Keratinocyte (primary cell): Measurements from ENCODE around the gene LRPPRC. TPM values are rescaled to one million over a fixed set of nuclear protein-coding genes. Genes with fewer than 3 reads are reported as not detected.

Experiments
- DNase-seq: peaks from one replicate; pipeline ENCODE4 v3.0.0-alpha.2; 2011; ENCODE audit warnings: low read depth, missing footprints, low spot score
- FAIRE-seq: peaks from 2 replicates; lab custom pipeline; 2011; peaks lifted over from hg19 to GRCh38; lab: Jason Lieb, UNC
- H2AFZ ChIP-seq: 2 replicates; pipeline ENCODE4 v1.6.0; 2012; ENCODE audit warnings: low read length, control low read depth, inconsistent platforms; ENCODE audit not compliant: control insufficient read depth
- H3K27ac ChIP-seq: 2 replicates; pipeline ENCODE4 v1.5.1; 2011; ENCODE audit warnings: low read length; ENCODE audit not compliant: control insufficient read depth, insufficient read depth
- H3K27me3 ChIP-seq: 3 replicates; pipeline ENCODE4 v1.6.0; 2011; ENCODE audit warnings: low read length; ENCODE audit not compliant: control insufficient read depth, insufficient read depth; ENCODE audit errors: extremely low read depth
- H3K36me3 ChIP-seq, 2 experiments: 2 replicates in 1 of 2; 3 replicates in 1 of 2; pipeline ENCODE4 v1.5.1; 2011; ENCODE audit warnings: low read length in 2 of 2, mild to moderate bottlenecking in 1 of 2; ENCODE audit not compliant: control insufficient read depth in 2 of 2, insufficient read depth in 2 of 2; ENCODE audit errors: extremely low read depth in 1 of 2
- H3K4me1 ChIP-seq: 3 replicates; pipeline ENCODE4 v1.5.1; 2011; ENCODE audit warnings: low read length; ENCODE audit not compliant: control insufficient read depth, insufficient read depth; ENCODE audit errors: extremely low read depth
- H3K4me2 ChIP-seq: 3 replicates; pipeline ENCODE4 v1.6.0; 2011; ENCODE audit warnings: low read depth, low read length; ENCODE audit not compliant: control insufficient read depth, insufficient read depth; ENCODE audit errors: extremely low read depth
- H3K4me3 ChIP-seq, 3 experiments: fragments of 200-600 bp in 1 of 3; sonication (generic) in 1 of 3; 2 replicates in 2 of 3; 3 replicates in 1 of 3; pipeline ENCODE4 v1.5.1; 2011 to 2016; ENCODE audit warnings: low read length in 3 of 3, mild to moderate bottlenecking in 3 of 3, control low read depth in 2 of 3, inconsistent platforms in 1 of 3, low read depth in 1 of 3, mixed read lengths in 1 of 3, mixed run types in 1 of 3, moderate library complexity in 1 of 3; ENCODE audit not compliant: control insufficient read depth in 2 of 3, insufficient read depth in 2 of 3; ENCODE audit errors: extremely low read depth in 1 of 3
- H3K79me2 ChIP-seq: 2 replicates; pipeline ENCODE4 v1.6.0; 2012; ENCODE audit warnings: low read length; ENCODE audit not compliant: control insufficient read depth, insufficient read depth
- H3K9ac ChIP-seq: 3 replicates; pipeline ENCODE4 v1.6.0; 2011; ENCODE audit warnings: low read length; ENCODE audit not compliant: control insufficient read depth, insufficient read depth; ENCODE audit errors: extremely low read depth
- H3K9me1 ChIP-seq: 3 replicates; pipeline ENCODE4 v1.6.0; 2011; ENCODE audit warnings: low read length; ENCODE audit not compliant: control insufficient read depth, insufficient read depth; ENCODE audit errors: extremely low read depth
- H3K9me3 ChIP-seq: 2 replicates; pipeline ENCODE4 v1.5.1; 2012; ENCODE audit warnings: low read depth, low read length; ENCODE audit not compliant: control insufficient read depth
- H4K20me1 ChIP-seq: 3 replicates; pipeline ENCODE4 v1.6.0; 2011; ENCODE audit warnings: low read length; ENCODE audit not compliant: control insufficient read depth, insufficient read depth; ENCODE audit errors: extremely low read depth
- CTCF ChIP-seq, 3 experiments: IDR thresholded peaks in 1 of 3; conservative IDR thresholded peaks in 1 of 3; optimal IDR thresholded peaks in 1 of 3; 2 replicates in 2 of 3; 3 replicates in 1 of 3; pipeline versions ENCODE3 to v1.5.1; 2011; ENCODE audit warnings: low read length in 3 of 3, mild to moderate bottlenecking in 3 of 3, moderate library complexity in 2 of 3, control low read depth in 1 of 3, inconsistent platforms in 1 of 3; ENCODE audit not compliant: insufficient read depth in 2 of 3; ENCODE audit errors: extremely low read depth in 1 of 3
- EZH2 ChIP-seq: IDR thresholded peaks from one replicate; pipeline ENCODE4 v1.6.1; 2012; ENCODE audit warnings: inconsistent platforms, mild to moderate bottlenecking, low read length, moderate library complexity
- dilution Hi-C: fragments of 300-500 bp; cut with MboI; formaldehyde crosslinking; loops from one replicate; pipeline ENCODE4 v1.7.0; 2020; ENCODE audit warnings: low sequenced_read_pairs; ENCODE audit not compliant: extremely low pct_ligation_motif_present
- polyA plus RNA-seq, 5 experiments: library from polyadenylated mRNA; depleted of rRNA in 3 of 5; stranded (reverse) in 3 of 5; stranded (forward) in 1 of 5; unstranded in 1 of 5; fragments of >200 nt; gene quantifications; 1 replicate in 1 of 5; 2 replicates in 3 of 5; 3 replicates in 1 of 5; pipeline versions ENCODE4 v1.2.1 to v1.2.3, GENCODE V29; 2011 to 2012; ENCODE audit warnings: missing spikeins in 2 of 5, low read depth in 1 of 5, low replicate concordance in 1 of 5

The LRPPRC gene
- polyA plus RNA-seq, 1 donor (not counting 4 experiments of a cell fraction or from before 2014, with no cell fraction given) = 115 TPM

- no peak for DNase-seq
Observed at GRCh38 chr2:43845181-43845580, 150.6 kb downstream of the LRPPRC start.

GRCh38 chr2:43842866-43843226 lies 152.9 kb downstream of the LRPPRC start:
- Histone ChIP-seq H3K9me3 (no peaks in the 10 kb centered on the region), H4K20me1 (no peaks in the 10 kb centered on the region), H2AFZ (no peak overlapping the region), H3K4me3 (no peak overlapping the region), H3K36me3 (no peaks in the 10 kb centered on the region), H3K27me3 (peaks cover 19% of the 10 kb centered on the region), H3K4me1 (peaks cover 5% of the 10 kb centered on the region), H3K79me2 (no peaks in the 10 kb centered on the region), H3K9ac (no peak overlapping the region), H3K9me1 (no peaks in the 10 kb centered on the region), H3K4me2 (no peak overlapping the region), H3K27ac (no peak overlapping the region)
- DNase-seq (no peak), FAIRE-seq (no peak)
- TF ChIP-seq EZH2 = no peak
- no peak for TF ChIP-seq CTCF (optimal IDR thresholded peaks at IDR 0.05 in 1 of 3, IDR thresholded peaks at IDR 0.05 in 1 of 3, conservative IDR thresholded peaks at IDR 0.05 in 1 of 3; ENCODE audit: extremely low read depth in 1 of 3, insufficient read depth in 2 of 3, low read length in 3 of 3)
- dilution Hi-C loops = no loop called here

More at GRCh38 chr2:43845181-43845580, 150.6 kb downstream of the LRPPRC start:
- dilution Hi-C loops = no loop called here
- no peak for FAIRE-seq
- H3K36me3 ChIP-seq = no peaks in the 10 kb centered on the region
- no peaks in the 10 kb centered on the region for H3K9me3 ChIP-seq
- H3K4me2 ChIP-seq = no peak overlapping the region
- H3K4me3 ChIP-seq = no peak overlapping the region
- no peak overlapping the region for H3K27ac ChIP-seq
- H4K20me1 ChIP-seq = no peaks in the 10 kb centered on the region
- H3K9me1 ChIP-seq = no peaks in the 10 kb centered on the region
- peaks cover 5% of the 10 kb centered on the region for H3K4me1 ChIP-seq
- H2AFZ ChIP-seq = no peak overlapping the region
- H3K27me3 ChIP-seq = peaks cover 17% of the 10 kb centered on the region
- no peak for TF ChIP-seq EZH2
- no peak for TF ChIP-seq CTCF (optimal IDR thresholded peaks at IDR 0.05 in 1 of 3, IDR thresholded peaks at IDR 0.05 in 1 of 3, conservative IDR thresholded peaks at IDR 0.05 in 1 of 3; ENCODE audit: extremely low read depth in 1 of 3, insufficient read depth in 2 of 3, low read length in 3 of 3)
- no peak overlapping the region for H3K9ac ChIP-seq
- H3K79me2 ChIP-seq = no peaks in the 10 kb centered on the region
